Occipital lobe (tissue), 2 donors: ENCODE data around the gene CEBPG. TPM values are rescaled to one million over a fixed set of nuclear protein-coding genes. Genes with fewer than 3 reads are reported as not detected.

Experiments used
- DNase-seq: peaks from one replicate; lab custom pipeline; 2025; lab: John Stamatoyannopoulos, UW
- total RNA-seq: library from RNA; depleted of rRNA; stranded (reverse); fragments of >200 nt; gene quantifications from one replicate; pipeline ENCODE4 v1.2.3, GENCODE V29; 2014

CEBPG gene
- total RNA-seq, 1 donor from 2014 or later, result 57.2 TPM

- no peak for DNase-seq
Measured at GRCh38 chr19:33418871-33419787, 45.6 kb downstream of the CEBPG start.

GRCh38 chr19:33419788-33420130 is 46.2 kb downstream of the CEBPG start:
- no peak for DNase-seq

GRCh38 chr19:33420821-33421220 is 47.3 kb downstream of the CEBPG start:
- DNase-seq, result no peak

- no peak for DNase-seq
Measured at GRCh38 chr19:33421368-33421767, 47.9 kb downstream of the CEBPG start.

- DNase-seq, result no peak
Measured at GRCh38 chr19:33422369-33423180, 49.1 kb downstream of the CEBPG start.

GRCh38 chr19:33424181-33424580 is 50.7 kb downstream of the CEBPG start:
- DNase-seq, result no peak

GRCh38 chr19:33426621-33427361 is 53.3 kb downstream of the CEBPG start:
- DNase-seq, result no peak

GRCh38 chr19:33427801-33428626 is 54.5 kb downstream of the CEBPG start:
- DNase-seq, result no peak

GRCh38 chr19:33428627-33429125 is 55.2 kb downstream of the CEBPG start:
- DNase-seq, result no peak

- DNase-seq, result no peak
Measured at GRCh38 chr19:33429891-33430673, 56.6 kb downstream of the CEBPG start.

- DNase-seq, result peak; percentile 60
Measured at GRCh38 chr19:33430674-33431277, 57.3 kb downstream of the CEBPG start.

GRCh38 chr19:33432015-33432414 is 58.5 kb downstream of the CEBPG start:
- no peak for DNase-seq

Other genes starting within 250 kb of the CEBPG start
- gene WDR88, start 241.6 kb upstream of the CEBPG start, total RNA-seq, result 0.16 TPM
- gene LRP3, start 179.4 kb upstream of the CEBPG start, total RNA-seq, result 96.2 TPM
- 2.5 TPM for gene SLC7A10, start 147.9 kb upstream of the CEBPG start, total RNA-seq
- 2.8 TPM for gene CEBPA, start 71.2 kb upstream of the CEBPG start, total RNA-seq
- gene PEPD, start 148.1 kb downstream of the CEBPG start, total RNA-seq, result 21.5 TPM
- gene CHST8, start 248.2 kb downstream of the CEBPG start, total RNA-seq, result 14.0 TPM